Breast epithelium (tissue), 4 donors: Measurements from ENCODE around the gene CAT. TPM values are rescaled to one million over a fixed set of nuclear protein-coding genes. Genes with fewer than 3 reads are reported as not detected.
A peak's percentile ranks its signal among the peaks of the same experiment; 100 is the strongest.

ENCODE experiments used
- DNase-seq, 2 donors: peaks; one replicate each; pipeline ENCODE4 v3.0.0-alpha.2; 2019; ENCODE audit warnings: low spot score in 2 of 2
- H3K27ac ChIP-seq, 2 donors: fragments of 200-600 bp; sonication (generic) in 1 of 2; one replicate each; pipeline ENCODE4 v1.5.1; 2016 to 2019; ENCODE audit warnings: mild to moderate bottlenecking in 1 of 2
- H3K27me3 ChIP-seq, 2 donors: fragments of 200-600 bp; sonication (generic) in 1 of 2; one replicate each; pipeline versions ENCODE4 v1.5.1 to v1.6.0; 2017 to 2019; ENCODE audit warnings: control low read depth in 1 of 2, mild to moderate bottlenecking in 1 of 2
- H3K36me3 ChIP-seq: fragments of 200-600 bp; one replicate; pipeline ENCODE4 v1.5.1; 2019
- H3K4me1 ChIP-seq, 2 donors: fragments of 200-600 bp; sonication (generic); one replicate each; pipeline ENCODE4 v1.5.1; 2016 to 2019; ENCODE audit warnings: control low read depth in 1 of 2
- H3K4me3 ChIP-seq, 3 donors: fragments of 200-600 bp; sonication (generic); 1 replicate in 2 of 3; 2 replicates in 1 of 3; pipeline ENCODE4 v1.5.1; 2016 to 2019; ENCODE audit warnings: mild to moderate bottlenecking in 3 of 3, moderate library complexity in 2 of 3
- H3K9me3 ChIP-seq, 2 donors: fragments of 200-600 bp; sonication (generic) in 1 of 2; one replicate each; pipeline ENCODE4 v1.5.1; 2016 to 2019; ENCODE audit warnings: control low read depth in 1 of 2
- CTCF ChIP-seq, 3 donors: fragments of 450-650 bp; IDR thresholded peaks; one replicate each; pipeline ENCODE4 v1.5.1; 2016 to 2017; ENCODE audit warnings: antibody characterized with exemption in 3 of 3, mild to moderate bottlenecking in 3 of 3, moderate library complexity in 3 of 3
- POLR2A ChIP-seq: fragments of 450-650 bp; IDR thresholded peaks from one replicate; pipeline ENCODE4 v1.6.1; 2016; ENCODE audit warnings: antibody characterized with exemption, mild to moderate bottlenecking, moderate library complexity
- POLR2AphosphoS5 ChIP-seq, 3 donors: sonication (generic); formaldehyde crosslinking; IDR thresholded peaks; one replicate each; pipeline ENCODE4 v1.6.1; 2017; ENCODE audit warnings: antibody characterized with exemption in 3 of 3
- intact Hi-C: fragments of 100-400 bp; cut with DNase I; formaldehyde crosslinking; loops from one replicate; pipeline ENCODE4 v1.15.1; 2023; ENCODE audit warnings: low total_unique reads
- total RNA-seq, 3 donors: library from RNA; depleted of rRNA; stranded (reverse); fragments of >200 nt; gene quantifications; one replicate each; pipeline ENCODE4 v1.1.0, GENCODE V29; 2016

The CAT gene
- 100 to 1,000 TPM; 177 to 469 (median 190) TPM for total RNA-seq

- peak within 1 kb of the TSS; percentile 87 to 99 for H3K27ac ChIP-seq
- intact Hi-C loops: loop anchor here (5.0 kb wide), 1 partner anchor 988 kb away; no protein-coding TSS in a partner anchor
- no peaks in the 10 kb centered on the region for H3K9me3 ChIP-seq
- peak; percentile 98 for DNase-seq
- no peaks in the 10 kb centered on the region for H3K36me3 ChIP-seq
- TF ChIP-seq POLR2AphosphoS5 (IDR thresholded peaks at IDR 0.05): peak; percentile 42 to 79 (median 75)
- TF ChIP-seq POLR2A: peak; percentile 73
- TF ChIP-seq CTCF (IDR thresholded peaks at IDR 0.05): no peak
- H3K4me1 ChIP-seq: no peaks in the 10 kb centered on the region
- H3K27me3 ChIP-seq: no peaks in the 10 kb centered on the region
- H3K4me3 ChIP-seq: peak within 1 kb of the TSS; percentile 65 to 98 (median 71)
Measured at GRCh38 chr11:34438529-34439507, at the start of gene CAT. CAT (plus strand) TSS chr11:34438934; CDS start chr11:34439014, 80 bp downstream.

- Histone ChIP-seq H3K27me3 (no peaks in the 10 kb centered on the region), H3K4me3 (no peak overlapping the region), H3K9me3 (peaks cover 0 to 10% of the 10 kb centered on the region in 2 donors), H3K4me1 (no peaks in the 10 kb centered on the region), H3K27ac (no peak overlapping the region), H3K36me3 (no peaks in the 10 kb centered on the region)
- TF ChIP-seq CTCF (IDR thresholded peaks at IDR 0.05): no peak
- no peak for TF ChIP-seq POLR2AphosphoS5 (IDR thresholded peaks at IDR 0.05)
- no peak for TF ChIP-seq POLR2A
- DNase-seq: no peak
- intact Hi-C loops: no loop called here
Measured at GRCh38 chr11:34394771-34395300, 43.9 kb upstream of the CAT start.

GRCh38 chr11:34395916-34396550 lies 42.7 kb upstream of the CAT start:
- peaks cover 0 to 10% of the 10 kb centered on the region in 2 donors for H3K9me3 ChIP-seq
- H3K4me1 ChIP-seq: no peaks in the 10 kb centered on the region
- H3K4me3 ChIP-seq: no peak overlapping the region
- H3K27me3 ChIP-seq: no peaks in the 10 kb centered on the region
- peak in 1 of 2 donors; percentile 25 for DNase-seq
- peak overlapping the region; percentile 19 to 46 for H3K27ac ChIP-seq
- H3K36me3 ChIP-seq: no peaks in the 10 kb centered on the region
- intact Hi-C loops: no loop called here
- no peak for TF ChIP-seq POLR2AphosphoS5 (IDR thresholded peaks at IDR 0.05)
- no peak for TF ChIP-seq POLR2A
- no peak for TF ChIP-seq CTCF (IDR thresholded peaks at IDR 0.05)

GRCh38 chr11:34397120-34397519 lies 41.6 kb upstream of the CAT start:
- H3K27ac ChIP-seq: no peak overlapping the region
- H3K4me1 ChIP-seq: no peaks in the 10 kb centered on the region
- no peak for TF ChIP-seq POLR2AphosphoS5 (IDR thresholded peaks at IDR 0.05)
- TF ChIP-seq POLR2A: no peak
- TF ChIP-seq CTCF (IDR thresholded peaks at IDR 0.05): no peak
- peaks cover 0 to 10% of the 10 kb centered on the region in 2 donors for H3K9me3 ChIP-seq
- no peak for DNase-seq
- intact Hi-C loops: no loop called here
- no peaks in the 10 kb centered on the region for H3K27me3 ChIP-seq
- no peak overlapping the region for H3K4me3 ChIP-seq
- no peaks in the 10 kb centered on the region for H3K36me3 ChIP-seq
